Stomach (tissue), 4 donors: ENCODE data around the gene ABCA13.

ENCODE experiments used
- POLR2A ChIP-seq, 4 donors: fragments of 450-650 bp; IDR thresholded peaks; one replicate each; pipeline ENCODE4 v1.6.1; 2016; ENCODE audit warnings: antibody characterized with exemption in 4 of 4, control low read depth in 2 of 4, mild to moderate bottlenecking in 1 of 4, moderate library complexity in 1 of 4
- POLR2AphosphoS5 ChIP-seq, 3 donors: sonication (generic); formaldehyde crosslinking; IDR thresholded peaks; one replicate each; pipeline ENCODE4 v1.6.1; 2016; ENCODE audit warnings: antibody characterized with exemption in 3 of 3
- TF ChIP-seq, protein P1 (sequence below), 7 experiments: fragments of 450-650 bp in 4 of 7; fragments of 200-600 bp in 3 of 7; sonication (generic) in 3 of 7; IDR thresholded peaks; one replicate each; pipeline ENCODE4 v1.5.1; 2016 to 2019; ENCODE audit warnings: antibody characterized with exemption in 7 of 7, control low read depth in 2 of 7, mild to moderate bottlenecking in 1 of 7

DNA sequence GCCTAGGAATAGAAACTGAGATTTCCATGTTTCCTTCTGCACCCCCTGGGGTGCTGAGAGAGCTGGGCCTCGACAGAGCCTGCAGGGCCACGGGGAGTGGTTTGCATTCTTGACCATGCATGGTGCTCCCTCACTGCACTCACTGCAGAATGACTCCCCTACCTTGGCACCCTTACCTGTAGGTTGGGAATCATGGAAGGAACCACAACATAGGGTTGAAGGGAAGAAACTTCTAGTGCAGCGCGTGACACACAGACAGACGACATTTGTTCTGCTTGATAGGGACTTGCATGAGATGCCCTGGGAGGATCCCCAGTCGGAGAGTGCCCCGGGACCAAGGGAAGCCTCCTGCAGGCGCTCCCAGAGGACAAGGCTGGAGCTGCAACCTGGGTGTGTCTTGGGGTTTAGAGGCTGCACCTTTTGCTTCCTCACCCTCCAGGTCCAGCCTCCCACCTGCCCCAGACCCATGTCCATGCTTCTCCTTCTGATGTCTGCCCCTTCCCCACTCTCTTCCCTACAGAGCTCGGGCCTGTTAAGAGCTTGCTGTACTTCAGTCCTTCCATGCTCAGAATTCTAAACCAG lies 245.2 kb downstream of the ABCA13 start:
- TF ChIP-seq POLR2AphosphoS5 (IDR thresholded peaks at IDR 0.05), result no peak
- no peak for TF ChIP-seq POLR2A (IDR thresholded peaks at IDR 0.05)
- TF ChIP-seq, protein P1, sequence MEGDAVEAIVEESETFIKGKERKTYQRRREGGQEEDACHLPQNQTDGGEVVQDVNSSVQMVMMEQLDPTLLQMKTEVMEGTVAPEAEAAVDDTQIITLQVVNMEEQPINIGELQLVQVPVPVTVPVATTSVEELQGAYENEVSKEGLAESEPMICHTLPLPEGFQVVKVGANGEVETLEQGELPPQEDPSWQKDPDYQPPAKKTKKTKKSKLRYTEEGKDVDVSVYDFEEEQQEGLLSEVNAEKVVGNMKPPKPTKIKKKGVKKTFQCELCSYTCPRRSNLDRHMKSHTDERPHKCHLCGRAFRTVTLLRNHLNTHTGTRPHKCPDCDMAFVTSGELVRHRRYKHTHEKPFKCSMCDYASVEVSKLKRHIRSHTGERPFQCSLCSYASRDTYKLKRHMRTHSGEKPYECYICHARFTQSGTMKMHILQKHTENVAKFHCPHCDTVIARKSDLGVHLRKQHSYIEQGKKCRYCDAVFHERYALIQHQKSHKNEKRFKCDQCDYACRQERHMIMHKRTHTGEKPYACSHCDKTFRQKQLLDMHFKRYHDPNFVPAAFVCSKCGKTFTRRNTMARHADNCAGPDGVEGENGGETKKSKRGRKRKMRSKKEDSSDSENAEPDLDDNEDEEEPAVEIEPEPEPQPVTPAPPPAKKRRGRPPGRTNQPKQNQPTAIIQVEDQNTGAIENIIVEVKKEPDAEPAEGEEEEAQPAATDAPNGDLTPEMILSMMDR (IDR thresholded peaks at IDR 0.05), result no peak
